ENCODE data around the gene PRKAG3.

- TF ChIP-seq, protein P1, sequence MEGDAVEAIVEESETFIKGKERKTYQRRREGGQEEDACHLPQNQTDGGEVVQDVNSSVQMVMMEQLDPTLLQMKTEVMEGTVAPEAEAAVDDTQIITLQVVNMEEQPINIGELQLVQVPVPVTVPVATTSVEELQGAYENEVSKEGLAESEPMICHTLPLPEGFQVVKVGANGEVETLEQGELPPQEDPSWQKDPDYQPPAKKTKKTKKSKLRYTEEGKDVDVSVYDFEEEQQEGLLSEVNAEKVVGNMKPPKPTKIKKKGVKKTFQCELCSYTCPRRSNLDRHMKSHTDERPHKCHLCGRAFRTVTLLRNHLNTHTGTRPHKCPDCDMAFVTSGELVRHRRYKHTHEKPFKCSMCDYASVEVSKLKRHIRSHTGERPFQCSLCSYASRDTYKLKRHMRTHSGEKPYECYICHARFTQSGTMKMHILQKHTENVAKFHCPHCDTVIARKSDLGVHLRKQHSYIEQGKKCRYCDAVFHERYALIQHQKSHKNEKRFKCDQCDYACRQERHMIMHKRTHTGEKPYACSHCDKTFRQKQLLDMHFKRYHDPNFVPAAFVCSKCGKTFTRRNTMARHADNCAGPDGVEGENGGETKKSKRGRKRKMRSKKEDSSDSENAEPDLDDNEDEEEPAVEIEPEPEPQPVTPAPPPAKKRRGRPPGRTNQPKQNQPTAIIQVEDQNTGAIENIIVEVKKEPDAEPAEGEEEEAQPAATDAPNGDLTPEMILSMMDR (IDR thresholded peaks at IDR 0.05), result no peak
- no peak for TF ChIP-seq POLR2A (IDR thresholded peaks at IDR 0.05)
Measured at GRCh38 chr2:218816561-218817011, 15.0 kb downstream of the PRKAG3 start.
